HL-60 (cell line): ENCODE results near the gene ANKRD22.

Source experiments
- GABPA ChIP-seq: IDR thresholded peaks from 2 replicates; pipeline ENCODE4 v1.6.1; 2012; ENCODE audit warnings: low read depth
- POLR2AphosphoS5 ChIP-seq: IDR thresholded peaks from 2 replicates; pipeline ENCODE4 v1.6.1; 2012; ENCODE audit warnings: low read depth
- TF ChIP-seq, protein P1 (sequence below): IDR thresholded peaks from one replicate; pipeline ENCODE4 v1.5.1; 2011; ENCODE audit warnings: low read length, control low read depth, inconsistent platforms; ENCODE audit not compliant: insufficient read depth
- TF ChIP-seq, protein P2 (sequence below): IDR thresholded peaks from 2 replicates; pipeline ENCODE4 v1.6.1; 2012; ENCODE audit warnings: low read depth; ENCODE audit not compliant: insufficient replicate concordance

DNA sequence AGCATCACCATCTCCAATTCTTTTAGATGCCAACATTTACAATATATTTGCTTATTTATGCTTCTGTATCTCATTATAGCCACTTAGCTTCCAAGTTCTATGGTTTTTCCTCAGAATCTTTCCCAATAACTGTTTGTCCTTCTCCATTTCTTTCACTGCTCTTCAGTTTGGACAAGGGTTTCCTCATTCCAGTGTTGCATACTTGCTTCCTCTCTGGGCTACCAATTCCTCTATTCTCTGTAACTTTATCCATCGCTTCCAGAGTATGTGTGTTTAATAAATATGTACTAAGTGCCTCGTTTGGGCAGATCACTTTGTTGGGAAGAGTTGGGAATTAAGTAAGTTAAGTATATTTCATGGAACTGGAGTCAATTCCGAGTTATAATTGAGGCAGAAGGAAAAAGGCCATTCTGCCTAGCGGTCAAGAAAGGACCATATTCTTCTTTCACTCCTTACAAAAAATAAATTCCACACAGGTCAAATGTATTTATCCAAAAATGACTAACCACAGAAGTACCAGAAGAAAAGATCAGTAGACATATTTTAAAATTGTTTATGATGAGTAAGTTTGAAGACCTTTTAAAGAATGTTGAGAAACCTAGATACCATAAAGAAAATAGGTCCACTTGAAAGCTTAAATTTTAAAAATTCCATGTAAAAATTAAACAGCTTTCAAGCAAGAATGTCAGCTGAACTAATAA lies 39.2 kb upstream of the ANKRD22 start:
- TF ChIP-seq, protein P1, sequence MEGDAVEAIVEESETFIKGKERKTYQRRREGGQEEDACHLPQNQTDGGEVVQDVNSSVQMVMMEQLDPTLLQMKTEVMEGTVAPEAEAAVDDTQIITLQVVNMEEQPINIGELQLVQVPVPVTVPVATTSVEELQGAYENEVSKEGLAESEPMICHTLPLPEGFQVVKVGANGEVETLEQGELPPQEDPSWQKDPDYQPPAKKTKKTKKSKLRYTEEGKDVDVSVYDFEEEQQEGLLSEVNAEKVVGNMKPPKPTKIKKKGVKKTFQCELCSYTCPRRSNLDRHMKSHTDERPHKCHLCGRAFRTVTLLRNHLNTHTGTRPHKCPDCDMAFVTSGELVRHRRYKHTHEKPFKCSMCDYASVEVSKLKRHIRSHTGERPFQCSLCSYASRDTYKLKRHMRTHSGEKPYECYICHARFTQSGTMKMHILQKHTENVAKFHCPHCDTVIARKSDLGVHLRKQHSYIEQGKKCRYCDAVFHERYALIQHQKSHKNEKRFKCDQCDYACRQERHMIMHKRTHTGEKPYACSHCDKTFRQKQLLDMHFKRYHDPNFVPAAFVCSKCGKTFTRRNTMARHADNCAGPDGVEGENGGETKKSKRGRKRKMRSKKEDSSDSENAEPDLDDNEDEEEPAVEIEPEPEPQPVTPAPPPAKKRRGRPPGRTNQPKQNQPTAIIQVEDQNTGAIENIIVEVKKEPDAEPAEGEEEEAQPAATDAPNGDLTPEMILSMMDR = no peak
- TF ChIP-seq GABPA (no peak), POLR2AphosphoS5 (no peak)
- TF ChIP-seq, protein P2, sequence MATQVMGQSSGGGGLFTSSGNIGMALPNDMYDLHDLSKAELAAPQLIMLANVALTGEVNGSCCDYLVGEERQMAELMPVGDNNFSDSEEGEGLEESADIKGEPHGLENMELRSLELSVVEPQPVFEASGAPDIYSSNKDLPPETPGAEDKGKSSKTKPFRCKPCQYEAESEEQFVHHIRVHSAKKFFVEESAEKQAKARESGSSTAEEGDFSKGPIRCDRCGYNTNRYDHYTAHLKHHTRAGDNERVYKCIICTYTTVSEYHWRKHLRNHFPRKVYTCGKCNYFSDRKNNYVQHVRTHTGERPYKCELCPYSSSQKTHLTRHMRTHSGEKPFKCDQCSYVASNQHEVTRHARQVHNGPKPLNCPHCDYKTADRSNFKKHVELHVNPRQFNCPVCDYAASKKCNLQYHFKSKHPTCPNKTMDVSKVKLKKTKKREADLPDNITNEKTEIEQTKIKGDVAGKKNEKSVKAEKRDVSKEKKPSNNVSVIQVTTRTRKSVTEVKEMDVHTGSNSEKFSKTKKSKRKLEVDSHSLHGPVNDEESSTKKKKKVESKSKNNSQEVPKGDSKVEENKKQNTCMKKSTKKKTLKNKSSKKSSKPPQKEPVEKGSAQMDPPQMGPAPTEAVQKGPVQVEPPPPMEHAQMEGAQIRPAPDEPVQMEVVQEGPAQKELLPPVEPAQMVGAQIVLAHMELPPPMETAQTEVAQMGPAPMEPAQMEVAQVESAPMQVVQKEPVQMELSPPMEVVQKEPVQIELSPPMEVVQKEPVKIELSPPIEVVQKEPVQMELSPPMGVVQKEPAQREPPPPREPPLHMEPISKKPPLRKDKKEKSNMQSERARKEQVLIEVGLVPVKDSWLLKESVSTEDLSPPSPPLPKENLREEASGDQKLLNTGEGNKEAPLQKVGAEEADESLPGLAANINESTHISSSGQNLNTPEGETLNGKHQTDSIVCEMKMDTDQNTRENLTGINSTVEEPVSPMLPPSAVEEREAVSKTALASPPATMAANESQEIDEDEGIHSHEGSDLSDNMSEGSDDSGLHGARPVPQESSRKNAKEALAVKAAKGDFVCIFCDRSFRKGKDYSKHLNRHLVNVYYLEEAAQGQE = no peak
